Subcutaneous abdominal adipose tissue (tissue), 5 donors: Measurements from ENCODE around the gene ZNF219.
A peak's percentile ranks its signal among the peaks of the same experiment; 100 is the strongest.

Experiments
- H3K27ac ChIP-seq: one replicate; pipeline ENCODE4 v1.7.0; 2013; ENCODE audit warnings: low read depth, mild to moderate bottlenecking, inconsistent platforms, low read length, moderate library complexity
- H3K27me3 ChIP-seq, 5 donors: one replicate each; pipeline ENCODE4 v1.7.0; 2013; ENCODE audit warnings: low read length in 5 of 5, inconsistent platforms in 1 of 5; ENCODE audit not compliant: control insufficient read depth in 5 of 5, insufficient read depth in 4 of 5
- H3K36me3 ChIP-seq, 5 donors: one replicate each; pipeline ENCODE4 v1.7.0; 2013; ENCODE audit warnings: low read length in 5 of 5; ENCODE audit not compliant: control insufficient read depth in 5 of 5, insufficient read depth in 5 of 5
- H3K4me1 ChIP-seq, 5 donors: one replicate each; pipeline ENCODE4 v1.7.0; 2013; ENCODE audit warnings: low read length in 5 of 5, mild to moderate bottlenecking in 3 of 5, moderate library complexity in 1 of 5; ENCODE audit not compliant: control insufficient read depth in 5 of 5, insufficient read depth in 5 of 5
- H3K4me3 ChIP-seq, 5 donors: one replicate each; pipeline ENCODE4 v1.7.0; 2013; ENCODE audit warnings: low read length in 5 of 5, low read depth in 1 of 5
- H3K9ac ChIP-seq, 5 donors: one replicate each; pipeline ENCODE4 v1.7.0; 2013; ENCODE audit warnings: low read length in 5 of 5, mild to moderate bottlenecking in 4 of 5, moderate library complexity in 3 of 5
- H3K9me3 ChIP-seq, 5 donors: one replicate each; pipeline ENCODE4 v1.7.0; 2013; ENCODE audit warnings: low read length in 5 of 5; ENCODE audit not compliant: control insufficient read depth in 5 of 5
- donor health status: healthy.
- donor health status: healthy.
- donor health status: healthy.
- donor health status: healthy.
- donor health status: healthy.

ZNF219 gene

DNA sequence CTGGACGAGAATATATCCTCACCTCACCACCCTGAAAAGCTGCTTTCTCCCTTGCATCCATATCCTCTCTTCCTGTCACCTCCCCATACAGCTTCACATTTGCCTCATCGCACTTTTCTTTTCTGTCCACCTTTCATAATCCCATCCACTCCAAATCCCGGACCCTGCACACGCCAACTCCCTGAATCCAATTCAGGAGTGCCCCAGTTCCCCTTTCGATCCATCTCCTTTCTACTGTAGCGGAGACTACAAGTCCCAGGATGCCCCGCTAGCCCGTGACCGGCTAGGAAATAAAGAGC lies 4.9 kb upstream of the ZNF219 start:
- Histone ChIP-seq H3K9me3 (no peaks in the 10 kb centered on the region), H3K4me3 (peak overlapping the region; percentile 49 to 93 (median 90)), H3K36me3 (no peaks in the 10 kb centered on the region), H3K27me3 (no peaks in the 10 kb centered on the region), H3K9ac (peak overlapping the region in 3 of 5 donors; percentile 91 to 94 (median 94)), H3K4me1 (peaks cover 21 to 69% (median 59%) of the 10 kb centered on the region in 5 donors), H3K27ac (peak overlapping the region; percentile 100)

- Histone ChIP-seq H3K9ac (peak overlapping the region in 1 of 5 donors; percentile 36), H3K4me3 (peak overlapping the region; percentile 49 to 93 (median 90)), H3K9me3 (no peaks in the 10 kb centered on the region), H3K27ac (peak overlapping the region; percentile 100), H3K4me1 (peaks cover 21 to 66% (median 59%) of the 10 kb centered on the region in 5 donors), H3K36me3 (no peaks in the 10 kb centered on the region), H3K27me3 (no peaks in the 10 kb centered on the region)
These were observed 4.3 kb upstream of the ZNF219 start for GRCh38 chr14:21102521-21103410.

DNA sequence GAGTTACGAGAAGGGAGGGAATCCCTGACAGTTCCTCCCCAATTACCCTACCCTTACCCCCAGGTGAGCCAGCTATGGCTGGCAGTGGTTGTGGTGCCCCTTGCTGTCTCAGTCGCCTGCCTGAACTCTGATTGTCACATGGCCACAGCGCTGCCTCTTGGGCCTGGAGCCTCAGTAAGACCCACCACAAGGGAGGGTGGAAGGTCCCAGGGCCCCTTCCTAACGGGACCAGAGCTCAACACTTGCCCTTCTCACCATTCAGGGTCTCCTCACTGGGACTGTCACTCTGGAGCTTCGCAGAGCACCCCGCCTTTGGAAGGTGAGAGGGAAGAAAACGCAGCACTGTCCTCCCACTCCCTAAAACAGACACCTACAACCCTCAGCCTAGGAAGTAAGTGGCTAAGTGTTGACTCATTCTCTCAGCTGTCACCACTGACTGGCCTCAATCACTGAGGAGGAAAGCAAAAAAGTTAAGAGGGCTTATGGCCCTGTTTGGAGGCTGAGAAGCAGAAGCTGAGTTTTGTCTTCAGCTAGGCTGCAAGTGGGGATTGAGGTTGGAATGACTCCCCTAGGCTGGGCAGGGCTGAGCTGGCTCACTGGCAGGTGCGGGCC lies 3.5 kb upstream of the ZNF219 start:
- no peaks in the 10 kb centered on the region for H3K9me3 ChIP-seq
- peaks cover 21 to 64% (median 58%) of the 10 kb centered on the region in 5 donors for H3K4me1 ChIP-seq
- H3K27me3 ChIP-seq: no peaks in the 10 kb centered on the region
- no peak overlapping the region for H3K27ac ChIP-seq
- no peak overlapping the region for H3K4me3 ChIP-seq
- no peak overlapping the region for H3K9ac ChIP-seq
- H3K36me3 ChIP-seq: no peaks in the 10 kb centered on the region

GRCh38 chr14:21100931-21101330 lies 2.5 kb upstream of the ZNF219 start, which contains the start of gene TMEM253:
TSS of gene TMEM253 (plus strand) at chr14:21101066. CDS start at chr14:21101344, 278 bp downstream.
- Histone ChIP-seq H3K9me3 (no peaks in the 10 kb centered on the region), H3K9ac (peak within 1 kb of the TSS in 2 of 5 donors; percentile 11 to 86), H3K27ac (no peak within 1 kb of the TSS), H3K4me1 (peaks cover 18 to 61% (median 56%) of the 10 kb centered on the region in 5 donors), H3K36me3 (no peaks in the 10 kb centered on the region), H3K4me3 (no peak within 1 kb of the TSS), H3K27me3 (no peaks in the 10 kb centered on the region)

- no peaks in the 10 kb centered on the region for H3K27me3 ChIP-seq
- peak overlapping the region in 2 of 5 donors; percentile 16 to 79 for H3K4me3 ChIP-seq
- H3K27ac ChIP-seq: peak overlapping the region; percentile 89
- peak overlapping the region in 2 of 5 donors; percentile 65 to 86 for H3K9ac ChIP-seq
- peaks cover 13 to 48% (median 43%) of the 10 kb centered on the region in 5 donors for H3K4me1 ChIP-seq
- no peaks in the 10 kb centered on the region for H3K9me3 ChIP-seq
- no peaks in the 10 kb centered on the region for H3K36me3 ChIP-seq
These were observed 1.1 kb upstream of the ZNF219 start for GRCh38 chr14:21099596-21099985.

GRCh38 chr14:21098892-21099595 lies 589 bp upstream of the ZNF219 start:
- H3K9me3 ChIP-seq: no peaks in the 10 kb centered on the region
- H3K27ac ChIP-seq: peak overlapping the region; percentile 89
- peak overlapping the region; percentile 65 to 87 (median 81) for H3K9ac ChIP-seq
- H3K36me3 ChIP-seq: no peaks in the 10 kb centered on the region
- peaks cover 10 to 46% (median 42%) of the 10 kb centered on the region in 5 donors for H3K4me1 ChIP-seq
- H3K27me3 ChIP-seq: no peaks in the 10 kb centered on the region
- peak overlapping the region; percentile 65 to 79 (median 71) for H3K4me3 ChIP-seq

DNA sequence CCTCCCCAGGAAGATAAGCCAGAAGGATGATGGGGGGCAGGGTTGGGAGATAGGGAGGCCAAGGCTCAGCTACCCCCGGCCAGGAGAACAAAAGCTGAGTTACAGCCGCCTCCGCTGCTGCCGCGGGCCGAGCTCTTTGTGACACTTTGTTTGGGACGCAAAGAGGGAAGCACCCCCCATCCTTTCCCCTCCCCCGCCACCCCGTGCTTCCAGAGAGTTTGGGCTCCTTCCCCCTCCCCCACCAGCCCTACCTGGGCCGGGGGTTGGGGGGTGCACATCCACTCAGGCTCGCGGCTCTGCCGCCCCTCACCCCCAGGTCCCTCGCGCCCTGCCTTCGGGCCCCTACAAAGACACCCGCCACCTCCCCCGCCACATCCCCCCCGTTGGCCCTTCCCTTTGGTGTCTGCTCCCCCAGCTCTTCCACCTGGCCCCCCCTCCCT lies 799 bp downstream of the ZNF219 start:
- Histone ChIP-seq H3K36me3 (peaks cover 0 to 9% (median 7%) of the 10 kb centered on the region in 5 donors), H3K9ac (peak overlapping the region in 3 of 5 donors; percentile 11 to 67 (median 56)), H3K27me3 (no peaks in the 10 kb centered on the region), H3K4me1 (peaks cover 4 to 40% (median 31%) of the 10 kb centered on the region in 5 donors), H3K27ac (peak overlapping the region; percentile 87), H3K9me3 (no peaks in the 10 kb centered on the region), H3K4me3 (peak overlapping the region in 2 of 5 donors; percentile 24 to 27)

DNA sequence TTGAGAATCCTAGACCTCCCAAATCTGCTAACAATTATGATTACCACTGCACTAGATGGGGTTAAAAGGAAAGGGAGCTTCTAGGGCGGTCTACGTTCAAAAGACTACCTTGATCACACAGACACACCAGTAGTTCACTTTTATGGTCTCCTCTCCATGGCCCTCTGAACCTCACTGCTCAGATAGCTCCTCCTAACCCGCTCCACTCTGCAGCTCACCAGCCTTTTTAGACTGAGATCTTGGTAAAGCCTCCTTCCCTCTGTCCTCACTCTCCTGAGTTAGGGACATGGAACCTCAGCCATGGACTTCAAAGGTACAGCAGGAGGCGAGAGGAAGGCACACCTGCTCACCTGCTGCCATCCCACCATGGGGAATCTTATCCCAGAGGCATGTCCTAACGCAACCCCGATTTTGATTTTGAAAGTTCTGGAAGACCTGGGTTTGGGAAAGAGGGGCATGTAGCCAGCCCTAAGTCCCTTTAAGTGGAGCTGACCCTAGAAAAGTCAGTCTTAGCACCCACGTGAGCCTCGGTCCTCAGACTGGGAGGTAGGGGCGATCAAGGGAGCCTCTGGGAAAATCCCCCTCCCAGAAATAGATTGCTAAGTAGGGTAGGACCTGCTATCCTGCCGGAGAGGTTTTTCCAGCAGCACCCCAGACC lies 1.3 kb downstream of the ZNF219 start:
- Histone ChIP-seq H3K36me3 (peaks cover 0 to 11% (median 8%) of the 10 kb centered on the region in 5 donors), H3K27ac (peak overlapping the region; percentile 87), H3K27me3 (no peaks in the 10 kb centered on the region), H3K4me3 (peak overlapping the region in 3 of 5 donors; percentile 24 to 33 (median 27)), H3K9ac (peak overlapping the region in 4 of 5 donors; percentile 11 to 67 (median 52)), H3K4me1 (peaks cover 4 to 44% (median 34%) of the 10 kb centered on the region in 5 donors), H3K9me3 (no peaks in the 10 kb centered on the region)

DNA sequence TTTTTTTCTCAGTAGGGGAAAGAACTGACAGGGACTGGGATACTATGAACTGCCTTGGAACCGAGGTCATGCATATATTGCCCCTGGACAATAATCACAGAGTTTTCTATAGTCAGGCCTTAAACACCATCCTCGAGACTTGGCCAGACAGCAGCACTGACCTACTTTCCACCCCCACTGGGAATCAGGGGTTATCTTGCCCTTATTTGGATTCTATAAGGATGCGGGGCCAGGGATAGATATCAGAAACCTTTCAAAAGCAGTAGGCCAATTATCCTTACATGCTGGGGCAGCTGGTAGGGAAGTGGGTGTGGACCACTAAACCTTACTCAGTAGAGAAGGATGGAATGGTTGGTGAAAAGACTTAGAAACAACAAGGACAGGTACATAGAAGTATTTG lies 2.0 kb downstream of the ZNF219 start:
- H3K9me3 ChIP-seq: no peaks in the 10 kb centered on the region
- H3K4me1 ChIP-seq: peaks cover 4 to 45% (median 35%) of the 10 kb centered on the region in 5 donors
- H3K27me3 ChIP-seq: no peaks in the 10 kb centered on the region
- peak overlapping the region in 2 of 5 donors; percentile 7 to 13 for H3K9ac ChIP-seq
- peaks cover 0 to 17% (median 9%) of the 10 kb centered on the region in 5 donors for H3K36me3 ChIP-seq
- H3K4me3 ChIP-seq: no peak overlapping the region
- peak overlapping the region; percentile 87 for H3K27ac ChIP-seq
